GM19328 (cell line): Measurements from ENCODE around the gene GNLY.
"Not testable (repeated sequence)": the region's sequence is repeated elsewhere in the genome, so short reads cannot be mapped to it uniquely, and the experiment has no call there.

ENCODE experiments used
- ATAC-seq: cut with Tn5 transposase; IDR thresholded peaks from one replicate; pipeline ENCODE4 v1.9.1; 2021; ENCODE audit warnings: mild to moderate bottlenecking, moderate library complexity; ENCODE audit not compliant: unreplicated experiment

Gene GNLY

DNA sequence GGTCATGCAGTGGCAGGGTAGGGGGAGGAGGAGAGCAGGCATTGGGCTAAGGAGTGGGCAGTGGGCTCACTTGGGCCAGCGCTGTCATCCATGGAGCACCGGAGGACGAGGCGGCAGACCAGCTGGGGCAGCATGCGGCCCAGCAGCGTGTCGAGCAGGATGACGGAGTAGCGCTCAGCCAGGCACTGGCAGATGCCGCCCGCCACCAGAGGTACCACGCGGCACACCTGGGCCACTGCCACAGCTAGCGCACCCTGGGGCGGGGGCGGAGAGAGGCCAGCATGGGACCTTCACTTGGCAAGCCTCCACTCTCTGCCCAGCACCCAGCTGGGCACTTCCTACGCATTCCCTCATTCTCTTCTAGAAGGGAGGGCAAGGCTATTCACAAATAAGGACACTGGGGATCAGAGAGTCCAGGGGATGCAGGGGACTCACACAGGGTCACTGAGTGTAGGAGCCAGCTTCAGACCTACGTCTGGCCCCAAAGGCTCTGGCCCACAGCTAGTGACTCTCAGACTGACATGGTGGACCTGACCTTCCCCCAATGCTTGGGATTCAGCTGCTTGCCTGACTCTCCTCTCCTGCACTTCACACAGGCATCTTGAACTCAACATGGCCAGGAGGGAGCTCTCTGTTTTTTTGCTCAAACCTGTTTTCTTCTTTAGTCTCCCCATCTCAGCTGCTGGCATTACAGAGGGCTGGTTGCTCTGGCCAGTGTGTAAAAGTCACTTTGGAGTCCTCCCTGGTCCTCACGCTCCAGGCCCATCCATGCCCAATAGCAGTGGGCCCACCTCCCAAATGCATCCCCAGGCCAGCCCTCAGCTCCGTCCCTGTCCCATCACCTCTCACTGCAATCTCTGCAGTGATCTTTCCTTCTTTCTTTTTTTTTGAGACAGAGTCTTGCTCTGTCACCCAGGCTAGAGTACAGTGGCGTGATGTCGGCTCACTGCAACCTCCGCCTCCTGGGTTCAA, 30.3 kb upstream of the GNLY start:
- no peak for ATAC-seq

- ATAC-seq: no peak
Observed at GRCh38 chr2:85665264-85665937, 28.8 kb upstream of the GNLY start.

GRCh38 chr2:85666016-85666415, 28.1 kb upstream of the GNLY start:
- no peak for ATAC-seq

GRCh38 chr2:85666435-85667316, 27.5 kb upstream of the GNLY start:
- no peak for ATAC-seq

- no peak for ATAC-seq
Observed at GRCh38 chr2:85667561-85668008, 26.6 kb upstream of the GNLY start.

- ATAC-seq: no peak
Observed at GRCh38 chr2:85668009-85668856, 25.9 kb upstream of the GNLY start, which contains the start of gene SFTPB. TSS of gene SFTPB (minus strand) at chr2:85668199. CDS start at chr2:85668183, 16 bp downstream.

- no peak for ATAC-seq
Observed at GRCh38 chr2:85668857-85669142, 25.4 kb upstream of the GNLY start.

DNA sequence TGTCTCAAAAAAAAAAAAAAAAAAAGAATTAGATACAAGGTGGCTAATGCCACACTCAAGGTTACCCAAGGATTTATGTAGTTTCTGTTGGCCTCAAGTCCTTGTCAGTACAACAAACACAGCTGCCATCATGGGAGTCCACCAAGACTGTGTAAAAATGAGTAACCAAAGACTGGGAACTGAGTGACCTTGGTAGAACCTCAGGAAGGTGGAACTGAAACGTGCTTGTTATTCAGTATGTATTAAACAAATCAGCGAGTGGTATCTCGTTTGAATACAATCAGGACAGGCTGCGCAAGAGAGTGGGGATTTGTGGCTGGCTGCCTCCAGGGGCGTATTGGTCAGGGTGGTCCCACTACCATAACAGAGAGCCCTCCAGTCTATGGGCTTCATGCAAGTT, 24.6 kb upstream of the GNLY start:
- ATAC-seq: no peak

DNA sequence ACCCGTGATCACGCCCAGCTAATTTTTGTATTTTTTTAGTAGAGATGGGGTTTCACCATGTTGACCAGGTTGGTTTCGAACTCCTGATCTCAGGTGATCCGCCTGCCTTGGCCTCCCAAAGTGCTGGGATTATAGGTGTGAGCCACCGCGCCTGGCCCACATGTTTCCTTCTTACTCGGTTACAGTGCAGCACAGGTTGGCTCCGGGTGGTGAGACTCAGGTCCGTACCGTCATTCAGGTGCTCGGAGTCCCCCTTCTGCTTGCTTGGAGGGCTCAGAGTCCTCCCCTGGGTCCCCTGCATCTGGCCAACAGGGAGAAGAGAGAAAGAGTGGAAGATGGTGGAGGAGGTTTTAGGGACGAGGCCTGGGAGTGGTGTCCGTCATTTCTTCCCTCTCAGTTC, 23.7 kb upstream of the GNLY start:
- not testable (repeated sequence) for ATAC-seq

DNA sequence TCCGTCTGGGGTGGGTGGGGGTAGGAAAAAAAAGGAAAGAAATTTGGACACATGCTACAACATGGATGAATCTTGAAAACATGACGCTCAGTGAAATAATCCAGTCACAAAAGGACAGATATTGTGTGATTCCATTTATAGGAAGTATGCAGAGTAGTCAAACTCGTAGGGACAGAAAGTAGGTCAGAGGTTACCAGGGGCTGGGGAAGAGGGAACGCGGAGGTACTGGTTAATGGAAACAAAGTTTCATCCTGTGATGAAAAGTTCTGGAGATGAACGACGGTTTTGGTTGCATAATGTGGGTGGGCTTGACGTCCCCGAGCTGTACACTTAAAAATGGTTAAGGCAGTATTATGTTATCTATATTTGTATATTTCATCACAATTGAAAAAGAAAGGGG, 21.7 kb upstream of the GNLY start:
- ATAC-seq: no peak

- ATAC-seq: no peak
Observed at GRCh38 chr2:85673716-85674375, 20.3 kb upstream of the GNLY start.

DNA sequence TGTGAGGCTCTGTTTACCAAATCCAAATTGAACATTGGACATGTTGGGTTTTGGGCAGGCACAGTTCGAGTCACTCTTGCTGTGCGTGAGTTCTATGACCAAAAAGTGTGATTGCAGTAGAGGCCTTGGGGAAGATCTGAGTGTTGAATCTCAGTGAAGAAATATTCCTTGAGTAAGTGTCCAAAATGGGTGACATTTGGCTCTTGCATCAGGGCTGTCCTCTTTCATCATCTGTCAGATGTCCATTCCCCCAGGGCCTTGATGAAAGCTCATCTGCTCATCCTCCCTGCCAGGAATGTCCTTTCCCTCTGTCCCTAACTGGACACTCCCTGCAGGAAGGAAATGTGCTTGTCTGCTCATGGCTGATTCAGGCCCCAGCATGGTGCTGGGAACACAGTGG, 19.7 kb upstream of the GNLY start:
- no peak for ATAC-seq

DNA sequence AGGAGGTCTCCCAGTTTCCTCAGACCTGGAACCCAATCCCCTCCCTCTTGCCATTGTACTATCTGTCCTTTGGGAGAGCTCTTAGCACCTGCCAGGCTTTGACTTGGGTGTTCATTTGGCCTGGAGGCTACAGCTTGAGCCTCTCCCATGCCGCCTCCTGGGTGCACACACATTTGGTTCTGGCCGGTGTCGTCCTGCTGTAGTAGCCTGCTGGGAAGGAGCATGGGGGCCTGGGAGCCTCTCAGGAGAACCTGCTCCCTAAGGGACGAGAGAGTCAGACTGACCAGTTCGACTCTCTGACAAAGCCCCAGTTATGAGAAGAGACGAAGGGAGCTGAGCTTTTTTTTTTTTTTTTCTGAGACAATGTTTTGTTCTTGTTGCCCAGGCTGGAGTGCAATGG, 18.7 kb upstream of the GNLY start:
- no peak for ATAC-seq

- no peak for ATAC-seq
Observed at GRCh38 chr2:85675866-85676548, 18.2 kb upstream of the GNLY start.

GRCh38 chr2:85678377-85678776, 15.8 kb upstream of the GNLY start:
- no peak for ATAC-seq

GRCh38 chr2:85678794-85679672, 15.1 kb upstream of the GNLY start:
- peak; percentile 57 for ATAC-seq

- ATAC-seq: no peak
Observed at GRCh38 chr2:85680707-85681371, 13.3 kb upstream of the GNLY start.

DNA sequence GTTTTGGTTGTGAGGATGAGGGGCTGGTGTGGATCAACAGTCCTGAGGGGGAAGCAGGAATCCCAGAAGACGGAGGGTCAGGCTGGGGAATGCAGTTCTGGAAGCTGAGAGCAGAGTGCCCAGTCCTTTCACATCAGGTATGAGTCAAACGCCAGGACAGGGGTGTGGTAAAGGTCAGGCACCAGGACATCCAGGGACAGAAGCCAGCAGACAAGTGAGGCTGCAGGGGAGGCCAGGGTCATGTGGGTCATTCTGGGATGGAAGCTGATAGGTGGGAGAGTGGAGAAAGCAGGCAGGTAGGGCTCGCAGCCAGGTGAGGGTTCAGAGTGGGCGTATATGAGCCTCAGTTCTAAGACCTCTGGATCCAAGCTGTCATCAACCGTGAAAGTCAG, 12.8 kb upstream of the GNLY start:
- no peak for ATAC-seq
